GM12865 (cell line): ENCODE data around the gene BANF2.

Experiments
- DNase-seq: peaks from one replicate; pipeline ENCODE4 v3.0.0; 2010; ENCODE audit warnings: low read depth
- H3K4me3 ChIP-seq: 2 replicates; pipeline ENCODE4 v1.5.1; 2011; ENCODE audit warnings: mild to moderate bottlenecking, low read depth, low read length, control low read depth
- CTCF ChIP-seq: IDR thresholded peaks from 2 replicates; pipeline ENCODE4 v1.5.1; 2011; ENCODE audit warnings: low read length, control low read depth, low read depth, inconsistent platforms; ENCODE audit not compliant: insufficient read depth; ENCODE audit errors: missing control alignments

Gene BANF2

GRCh38 chr20:17753516-17753915 is 53.8 kb downstream of the BANF2 start:
- no peak for TF ChIP-seq CTCF
- no peak for DNase-seq
- H3K4me3 ChIP-seq, result no peak overlapping the region

GRCh38 chr20:17756529-17756928 is 56.8 kb downstream of the BANF2 start:
- no peak overlapping the region for H3K4me3 ChIP-seq
- TF ChIP-seq CTCF, result no peak
- DNase-seq, result no peak

DNA sequence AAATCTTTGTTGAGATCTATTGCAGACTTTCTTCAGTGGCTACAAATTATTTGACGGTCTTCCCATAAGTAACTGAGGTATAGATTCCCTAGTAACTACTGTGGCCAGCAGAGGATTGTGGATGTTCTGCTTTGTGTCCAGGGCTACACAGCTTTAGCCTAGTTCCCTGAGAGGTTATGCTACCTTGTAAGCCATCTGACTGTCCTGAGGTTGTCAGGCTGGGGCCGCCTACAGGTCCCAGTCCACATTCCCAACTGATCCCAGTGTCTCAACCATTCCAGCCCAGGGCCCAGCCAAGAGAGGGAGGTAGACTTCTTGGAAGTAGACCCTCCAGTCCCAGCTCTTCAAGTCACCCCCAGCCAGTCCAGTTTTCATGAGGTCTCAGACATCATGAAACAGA is 57.7 kb downstream of the BANF2 start:
- DNase-seq, result no peak
- TF ChIP-seq CTCF, result no peak

GRCh38 chr20:17758010-17758409 is 58.2 kb downstream of the BANF2 start:
- no peak for DNase-seq
- H3K4me3 ChIP-seq, result no peak overlapping the region
- no peak for TF ChIP-seq CTCF

More for the DNA sequence above, 57.7 kb downstream of the BANF2 start:
- H3K4me3 ChIP-seq, result no peak overlapping the region

DNA sequence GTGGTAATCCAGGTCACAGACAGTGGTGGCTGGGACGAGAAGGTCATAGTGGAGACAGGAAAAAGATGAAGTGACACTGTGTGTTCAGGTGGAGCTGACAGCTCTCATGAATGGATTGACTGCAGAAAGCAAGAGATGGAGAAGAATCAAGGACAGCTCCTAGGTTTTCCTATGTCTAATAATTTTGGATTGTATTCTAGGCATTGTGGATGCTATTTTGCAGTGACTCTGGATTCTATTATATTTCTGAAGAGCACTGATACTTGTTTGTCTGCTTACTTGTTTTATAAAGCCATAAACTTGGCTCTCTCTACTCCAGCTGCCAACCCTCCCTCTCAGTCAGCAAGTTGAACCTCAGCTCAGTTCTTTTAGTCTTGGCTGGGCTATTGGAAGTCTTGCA is 58.7 kb downstream of the BANF2 start:
- TF ChIP-seq CTCF, result no peak
- no peak overlapping the region for H3K4me3 ChIP-seq

GRCh38 chr20:17759449-17759848 is 59.7 kb downstream of the BANF2 start:
- H3K4me3 ChIP-seq, result no peak overlapping the region
- DNase-seq, result no peak
- no peak for TF ChIP-seq CTCF

More for the DNA sequence above, 58.7 kb downstream of the BANF2 start:
- no peak for DNase-seq

DNA sequence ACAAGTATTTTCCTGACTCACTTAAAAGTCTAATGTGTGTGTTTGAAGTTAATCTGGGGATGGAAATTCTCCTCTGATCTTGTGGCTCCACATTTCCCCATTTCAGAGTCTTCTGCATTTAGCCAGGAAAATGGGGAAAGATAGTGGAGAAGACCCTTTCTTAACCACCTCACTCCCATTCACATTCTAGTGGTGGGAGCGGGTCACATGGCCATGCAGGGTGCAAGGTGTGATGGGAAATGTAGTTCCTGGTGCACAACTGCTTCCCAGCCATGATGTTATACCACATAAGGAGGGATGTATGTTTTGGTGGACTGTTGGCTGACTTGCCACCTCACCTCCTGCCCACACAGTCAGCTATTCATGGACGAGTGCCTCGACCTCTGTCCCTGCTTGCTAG is 61.8 kb downstream of the BANF2 start:
- DNase-seq, result no peak
- no peak overlapping the region for H3K4me3 ChIP-seq
- TF ChIP-seq CTCF, result no peak
